Kidney epithelial cell (primary cell): ENCODE results near the gene COL27A1. TPM values are rescaled to one million over a fixed set of nuclear protein-coding genes. Genes with fewer than 3 reads are reported as not detected.

Experiments
- DNase-seq: peaks from one replicate; pipeline ENCODE4 v3.0.0-alpha.2; 2010; ENCODE audit warnings: low read depth
- H3K27me3 ChIP-seq: 2 replicates; pipeline ENCODE4 v1.6.0; 2011; ENCODE audit warnings: low read length; ENCODE audit not compliant: control insufficient read depth, insufficient read depth
- H3K36me3 ChIP-seq: 2 replicates; pipeline ENCODE4 v1.5.1; 2011; ENCODE audit warnings: low read length; ENCODE audit not compliant: control insufficient read depth, insufficient read depth
- H3K4me3 ChIP-seq: 2 replicates; pipeline ENCODE4 v1.5.1; 2011; ENCODE audit warnings: low read depth, mild to moderate bottlenecking, control low read depth, low read length
- CTCF ChIP-seq: IDR thresholded peaks from 2 replicates; pipeline ENCODE4 v1.5.1; 2011; ENCODE audit warnings: mild to moderate bottlenecking, moderate library complexity, low read length, control low read depth, inconsistent platforms; ENCODE audit not compliant: insufficient read depth, poor library complexity, severe bottlenecking
- total RNA-seq: library from RNA; depleted of rRNA; stranded (reverse); fragments of >200 nt; gene quantifications from 2 replicates; pipeline ENCODE4 v1.2.3, GENCODE V29; 2015

COL27A1 gene
- total RNA-seq, 1 donor from 2014 or later, result 8.4 TPM

GRCh38 chr9:114276908-114277821 is 121.8 kb downstream of the COL27A1 start:
- no peak overlapping the region for H3K4me3 ChIP-seq
- H3K27me3 ChIP-seq, result no peaks in the 10 kb centered on the region
- no peak for TF ChIP-seq CTCF
- H3K36me3 ChIP-seq, result no peaks in the 10 kb centered on the region
- peak; percentile 73 for DNase-seq

GRCh38 chr9:114278356-114278755 is 123.0 kb downstream of the COL27A1 start:
- Histone ChIP-seq H3K4me3 (no peak overlapping the region), H3K36me3 (no peaks in the 10 kb centered on the region), H3K27me3 (no peaks in the 10 kb centered on the region)
- no peak for TF ChIP-seq CTCF
- DNase-seq, result no peak

GRCh38 chr9:114278881-114279570 is 123.7 kb downstream of the COL27A1 start:
- peak; percentile 14 for TF ChIP-seq CTCF
- no peak overlapping the region for H3K4me3 ChIP-seq
- H3K36me3 ChIP-seq, result no peaks in the 10 kb centered on the region
- H3K27me3 ChIP-seq, result no peaks in the 10 kb centered on the region
- peak; percentile 52 for DNase-seq

- DNase-seq, result no peak
Measured at GRCh38 chr9:114279693-114280092, 124.4 kb downstream of the COL27A1 start.

More at GRCh38 chr9:114279693-114280092, 124.4 kb downstream of the COL27A1 start:
- TF ChIP-seq CTCF, result no peak
- no peak overlapping the region for H3K4me3 ChIP-seq
- H3K36me3 ChIP-seq, result no peaks in the 10 kb centered on the region
- H3K27me3 ChIP-seq, result no peaks in the 10 kb centered on the region
